Naive thymus-derived CD4-positive, alpha-beta T cell (primary cell): ENCODE results near the gene LINGO1. TPM values are rescaled to one million over a fixed set of nuclear protein-coding genes. Genes with fewer than 3 reads are reported as not detected.
A peak's percentile ranks its signal among the peaks of the same experiment; 100 is the strongest.

Experiments used
- ATAC-seq: fragments of 150-1000 bp; cut with Tn5 transposase; 2 replicates; pipeline ENCODE4 v1.10.0; 2021; ENCODE audit warnings: mild to moderate bottlenecking, moderate library complexity
- CTCF ChIA-PET: fragments of 350-600 bp; sonication (Branson Sonifier 250); formaldehyde crosslinking; loops from one replicate; lab custom pipeline; 2021; ENCODE audit warnings: antibody characterized with exemption; lab: Charles Lee
- POLR2A ChIA-PET: fragments of 350-600 bp; sonication (Branson Sonifier 250); formaldehyde crosslinking; loops from one replicate; lab custom pipeline; 2021; ENCODE audit warnings: antibody characterized with exemption, inconsistent platforms; lab: Charles Lee
- DNase-seq, 9 donors: peaks; one replicate each; pipeline versions ENCODE4 v3.0.0 to v3.0.0-alpha.2; 2020 to 2022; ENCODE audit warnings: mixed read lengths in 1 of 9
- H3K27ac ChIP-seq: one replicate; pipeline ENCODE4 v1.7.0; 2013; ENCODE audit warnings: mild to moderate bottlenecking, low read depth, low read length, moderate library complexity
- H3K27me3 ChIP-seq, 2 donors: one replicate each; pipeline ENCODE4 v1.7.0; 2013; ENCODE audit warnings: low read length in 2 of 2, mild to moderate bottlenecking in 2 of 2, moderate library complexity in 2 of 2; ENCODE audit not compliant: control insufficient read depth in 2 of 2, insufficient read depth in 2 of 2
- H3K36me3 ChIP-seq, 3 experiments: 1 replicate in 2 of 3; 2 replicates in 1 of 3; pipeline ENCODE4 v1.7.0; 2013; ENCODE audit warnings: low read length in 3 of 3, mild to moderate bottlenecking in 3 of 3, moderate library complexity in 1 of 3; ENCODE audit not compliant: insufficient read depth in 3 of 3, control insufficient read depth in 2 of 3
- H3K4me1 ChIP-seq, 2 donors: one replicate each; pipeline ENCODE4 v1.7.0; 2013; ENCODE audit warnings: low read length in 2 of 2, mild to moderate bottlenecking in 2 of 2, moderate library complexity in 1 of 2; ENCODE audit not compliant: control insufficient read depth in 2 of 2, insufficient read depth in 2 of 2
- H3K4me3 ChIP-seq: 2 replicates; pipeline ENCODE4 v1.7.0; 2013; ENCODE audit warnings: mild to moderate bottlenecking, low read length
- H3K9me3 ChIP-seq, 3 experiments: 1 replicate in 2 of 3; 2 replicates in 1 of 3; pipeline ENCODE4 v1.7.0; 2013; ENCODE audit warnings: low read length in 3 of 3; ENCODE audit not compliant: control insufficient read depth in 2 of 3
- H3K27ac Mint-ChIP-seq, 9 donors: one replicate each; pipeline ENCODE4 v1.8.0; 2020 to 2022; ENCODE audit warnings: mixed read lengths in 9 of 9, mild to moderate bottlenecking in 8 of 9, moderate library complexity in 5 of 9, inconsistent platforms in 2 of 9
- H3K27me3 Mint-ChIP-seq, 5 donors: one replicate each; pipeline ENCODE4 v1.8.0; 2021 to 2022; ENCODE audit warnings: mixed read lengths in 5 of 5, mild to moderate bottlenecking in 1 of 5
- H3K36me3 Mint-ChIP-seq, 5 donors: one replicate each; pipeline ENCODE4 v1.8.0; 2020 to 2022; ENCODE audit warnings: mixed read lengths in 5 of 5, mild to moderate bottlenecking in 3 of 5, inconsistent platforms in 1 of 5
- H3K4me1 Mint-ChIP-seq, 7 donors: one replicate each; pipeline ENCODE4 v1.8.0; 2020 to 2022; ENCODE audit warnings: mixed read lengths in 7 of 7, mild to moderate bottlenecking in 3 of 7, inconsistent platforms in 1 of 7
- H3K4me3 Mint-ChIP-seq, 10 donors: one replicate each; pipeline ENCODE4 v1.8.0; 2020 to 2022; ENCODE audit warnings: mild to moderate bottlenecking in 10 of 10, mixed read lengths in 10 of 10, moderate library complexity in 6 of 10, inconsistent platforms in 2 of 10
- H3K9me3 Mint-ChIP-seq, 11 donors: one replicate each; pipeline ENCODE4 v1.8.0; 2020 to 2022; ENCODE audit warnings: mixed read lengths in 11 of 11, mild to moderate bottlenecking in 4 of 11, inconsistent platforms in 1 of 11, moderate library complexity in 1 of 11
- intact Hi-C, 2 donors: fragments of 100-400 bp; cut with micrococcal nuclease; formaldehyde crosslinking; loops; one replicate each; pipeline ENCODE4 v1.15.1; 2023
- polyA plus RNA-seq, 2 donors: library from polyadenylated mRNA; unstranded; fragments of 300-500 nt; fragmentation: Illumina TruSeq; gene quantifications; one replicate each; pipeline ENCODE4 v1.2.3, GENCODE V29; 2021
- total RNA-seq, 6 experiments: library from RNA in 5 of 6; stranded (reverse) in 5 of 6; gene quantifications; 1 replicate in 5 of 6; 2 replicates in 1 of 6; pipeline ENCODE4 v1.2.3 and lab custom pipeline; 2021 to 2026

LINGO1 gene
- total and polyA plus RNA-seq, 7 experiments from 2014 or later = not detected

- Histone ChIP-seq H3K27me3 (no peaks in the 10 kb centered on the region), H3K27ac (no peak overlapping the region), H3K36me3 (no peaks in the 10 kb centered on the region), H3K4me3 (no peak overlapping the region), H3K4me1 (no peaks in the 10 kb centered on the region), H3K9me3 (no peaks in the 10 kb centered on the region)
- peaks cover 0 to 2% (median 0%) of the 10 kb centered on the region in 11 donors for H3K9me3 Mint-ChIP-seq
- ChIA-PET POLR2A (no interaction called here), CTCF (no interaction called here)
- no peaks in the 10 kb centered on the region for H3K36me3 Mint-ChIP-seq
- ATAC-seq = no peak
- peaks cover 0 to 15% (median 7%) of the 10 kb centered on the region in 5 donors for H3K27me3 Mint-ChIP-seq
- peak overlapping the region in 1 of 9 donors; percentile 10 for H3K27ac Mint-ChIP-seq
- intact Hi-C loops = no loop called here
- H3K4me3 Mint-ChIP-seq = no peak overlapping the region
- no peak for DNase-seq
- H3K4me1 Mint-ChIP-seq = peaks cover 0 to 10% (median 7%) of the 10 kb centered on the region in 7 donors
These were observed 27.2 kb downstream of the LINGO1 start for GRCh38 chr15:77605547-77605946.

- Mint-ChIP-seq H3K36me3 (no peaks in the 10 kb centered on the region), H3K27me3 (peaks cover 0 to 15% (median 7%) of the 10 kb centered on the region in 5 donors), H3K9me3 (peaks cover 0 to 2% (median 0%) of the 10 kb centered on the region in 11 donors), H3K4me3 (peak overlapping the region in 6 of 10 donors; percentile 24 to 57 (median 42)), H3K27ac (peak overlapping the region in 1 of 9 donors; percentile 91), H3K4me1 (peaks cover 0 to 10% (median 7%) of the 10 kb centered on the region in 7 donors)
- H3K27ac ChIP-seq = no peak overlapping the region
- DNase-seq (no peak), ATAC-seq (no peak)
- ChIA-PET POLR2A (no interaction called here), CTCF (no interaction called here)
- no peaks in the 10 kb centered on the region for H3K27me3 ChIP-seq
- H3K9me3 ChIP-seq = no peaks in the 10 kb centered on the region
- intact Hi-C loops = no loop called here
- no peak overlapping the region for H3K4me3 ChIP-seq
- H3K36me3 ChIP-seq = no peaks in the 10 kb centered on the region
- H3K4me1 ChIP-seq = no peaks in the 10 kb centered on the region
These were observed 27.7 kb downstream of the LINGO1 start for GRCh38 chr15:77604973-77605372.

GRCh38 chr15:77603611-77604336 is 28.9 kb downstream of the LINGO1 start:
- H3K27ac Mint-ChIP-seq = no peak overlapping the region
- H3K27me3 Mint-ChIP-seq = peaks cover 0 to 15% (median 7%) of the 10 kb centered on the region in 5 donors
- intact Hi-C loops = no loop called here
- POLR2A ChIA-PET = no interaction called here
- no peak overlapping the region for H3K4me3 ChIP-seq
- H3K4me3 Mint-ChIP-seq = no peak overlapping the region
- H3K36me3 Mint-ChIP-seq = no peaks in the 10 kb centered on the region
- peaks cover 0 to 2% (median 0%) of the 10 kb centered on the region in 11 donors for H3K9me3 Mint-ChIP-seq
- ATAC-seq = no peak
- H3K27ac ChIP-seq = no peak overlapping the region
- H3K36me3 ChIP-seq = no peaks in the 10 kb centered on the region
- no peaks in the 10 kb centered on the region for H3K4me1 ChIP-seq
- DNase-seq = no peak
- H3K27me3 ChIP-seq = no peaks in the 10 kb centered on the region
- peaks cover 0 to 10% (median 7%) of the 10 kb centered on the region in 7 donors for H3K4me1 Mint-ChIP-seq
- H3K9me3 ChIP-seq = no peaks in the 10 kb centered on the region
- CTCF ChIA-PET = no interaction called here

GRCh38 chr15:77602800-77603199 is 29.9 kb downstream of the LINGO1 start:
- H3K9me3 Mint-ChIP-seq = peaks cover 0 to 2% (median 0%) of the 10 kb centered on the region in 11 donors

GRCh38 chr15:77599899-77600298 is 32.8 kb downstream of the LINGO1 start:
- Histone ChIP-seq H3K27me3 (no peaks in the 10 kb centered on the region), H3K4me1 (no peaks in the 10 kb centered on the region), H3K36me3 (no peaks in the 10 kb centered on the region), H3K27ac (no peak overlapping the region), H3K4me3 (no peak overlapping the region), H3K9me3 (no peaks in the 10 kb centered on the region)
- ChIA-PET CTCF (no interaction called here), POLR2A (no interaction called here)
- intact Hi-C loops = no loop called here
- no peak overlapping the region for H3K27ac Mint-ChIP-seq
- peaks cover 0 to 6% (median 5%) of the 10 kb centered on the region in 7 donors for H3K4me1 Mint-ChIP-seq
- no peaks in the 10 kb centered on the region for H3K36me3 Mint-ChIP-seq
- DNase-seq = no peak
- H3K4me3 Mint-ChIP-seq = no peak overlapping the region
- no peak for ATAC-seq
- peaks cover 0 to 12% (median 4%) of the 10 kb centered on the region in 5 donors for H3K27me3 Mint-ChIP-seq
- peaks cover 0 to 2% (median 0%) of the 10 kb centered on the region in 11 donors for H3K9me3 Mint-ChIP-seq

More at GRCh38 chr15:77602800-77603199, 29.9 kb downstream of the LINGO1 start:
- Histone ChIP-seq H3K27ac (no peak overlapping the region), H3K36me3 (no peaks in the 10 kb centered on the region), H3K9me3 (no peaks in the 10 kb centered on the region), H3K4me3 (no peak overlapping the region), H3K4me1 (no peaks in the 10 kb centered on the region), H3K27me3 (no peaks in the 10 kb centered on the region)
- CTCF ChIA-PET = no interaction called here
- Mint-ChIP-seq H3K4me1 (peaks cover 0 to 10% (median 7%) of the 10 kb centered on the region in 7 donors), H3K4me3 (no peak overlapping the region), H3K27ac (peak overlapping the region in 1 of 9 donors; percentile 8), H3K36me3 (no peaks in the 10 kb centered on the region), H3K27me3 (peaks cover 0 to 15% (median 7%) of the 10 kb centered on the region in 5 donors)
- ATAC-seq = no peak
- intact Hi-C loops = no loop called here
- DNase-seq = no peak
- POLR2A ChIA-PET = no interaction called here

GRCh38 chr15:77599357-77599756 is 33.4 kb downstream of the LINGO1 start:
- H3K36me3 Mint-ChIP-seq = no peaks in the 10 kb centered on the region
- DNase-seq (no peak), ATAC-seq (no peak)
- ChIA-PET CTCF (no interaction called here), POLR2A (no interaction called here)
- Histone ChIP-seq H3K4me1 (no peaks in the 10 kb centered on the region), H3K9me3 (no peaks in the 10 kb centered on the region), H3K36me3 (no peaks in the 10 kb centered on the region), H3K4me3 (no peak overlapping the region), H3K27ac (no peak overlapping the region), H3K27me3 (no peaks in the 10 kb centered on the region)
- no peak overlapping the region for H3K4me3 Mint-ChIP-seq
- intact Hi-C loops = no loop called here
- H3K9me3 Mint-ChIP-seq = peaks cover 0 to under 1% (median 0%) of the 10 kb centered on the region in 11 donors
- H3K4me1 Mint-ChIP-seq = peaks cover 0 to 2% (median 0%) of the 10 kb centered on the region in 7 donors
- peaks cover 0 to 7% (median 0%) of the 10 kb centered on the region in 5 donors for H3K27me3 Mint-ChIP-seq
- H3K27ac Mint-ChIP-seq = no peak overlapping the region

GRCh38 chr15:77598644-77599043 is 34.1 kb downstream of the LINGO1 start:
- Histone ChIP-seq H3K27me3 (no peaks in the 10 kb centered on the region), H3K4me1 (no peaks in the 10 kb centered on the region), H3K9me3 (no peaks in the 10 kb centered on the region), H3K27ac (no peak overlapping the region), H3K4me3 (no peak overlapping the region), H3K36me3 (no peaks in the 10 kb centered on the region)
- ChIA-PET CTCF (no interaction called here), POLR2A (no interaction called here)
- Mint-ChIP-seq H3K27me3 (peaks cover 0 to 4% (median 0%) of the 10 kb centered on the region in 5 donors), H3K36me3 (no peaks in the 10 kb centered on the region), H3K4me3 (no peak overlapping the region), H3K27ac (peak overlapping the region in 1 of 9 donors; percentile 9), H3K9me3 (no peaks in the 10 kb centered on the region), H3K4me1 (no peaks in the 10 kb centered on the region)
- no peak for ATAC-seq
- DNase-seq = no peak
- intact Hi-C loops = no loop called here
